ENCODE results near the gene LRRTM4.
"Not testable (repeated sequence)": the region's sequence is repeated elsewhere in the genome, so short reads cannot be mapped to it uniquely, and the experiment has no call there.

Gene LRRTM4

GRCh38 chr2:77108915-77109314 is 413.3 kb downstream of the LRRTM4 start:
- H3K9me3 ChIP-seq (replicated peaks in 1 of 11), result no peaks in the 10 kb centered on the region
- H3K36me3 ChIP-seq, result no peaks in the 10 kb centered on the region
- no peak overlapping the region for H3K27ac ChIP-seq
- no peak overlapping the region for H3K9ac ChIP-seq
- TF ChIP-seq Cebpa-rat (IDR thresholded peaks at IDR 0.05), result no peak
- H3K27me3 ChIP-seq, result no peaks in the 10 kb centered on the region
- H3K4me1 ChIP-seq, result no peaks in the 10 kb centered on the region
- H3K4me3 ChIP-seq, result no peak overlapping the region
- no peak overlapping the region for H3K4me2 ChIP-seq
- H4K20me1 ChIP-seq, result no peaks in the 10 kb centered on the region

DNA sequence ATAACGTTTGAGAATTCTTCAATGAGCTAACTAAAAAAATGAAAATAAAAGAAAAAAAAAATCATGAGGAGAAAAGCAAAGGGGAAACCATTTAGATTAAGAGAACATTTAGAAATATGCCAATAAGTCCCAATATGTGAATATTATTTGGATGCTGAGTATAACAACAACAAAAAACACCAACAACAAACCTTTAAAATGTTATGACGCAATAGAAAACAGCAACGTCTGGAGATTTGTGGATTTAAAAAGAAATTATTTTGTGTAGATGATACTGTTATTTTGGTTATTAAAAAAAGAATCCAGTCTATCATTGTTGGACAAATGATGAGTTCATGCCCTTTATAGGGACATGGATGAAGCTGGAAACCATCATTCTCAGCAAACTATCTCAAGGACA is 417.2 kb downstream of the LRRTM4 start:
- no peak overlapping the region for H3K27ac ChIP-seq
- no peak overlapping the region for H3K4me2 ChIP-seq
- peak in 1 of 11 experiments; percentile 21; a peak in 1 of 22 replicates for TF ChIP-seq Cebpa-rat (IDR thresholded peaks at IDR 0.05)
- no peaks in the 10 kb centered on the region for H3K9me3 ChIP-seq (replicated peaks in 1 of 11)
- no peak overlapping the region for H3K4me3 ChIP-seq
- no peaks in the 10 kb centered on the region for H3K4me1 ChIP-seq
- no peaks in the 10 kb centered on the region for H3K27me3 ChIP-seq
- H3K9ac ChIP-seq, result no peak overlapping the region
- no peaks in the 10 kb centered on the region for H4K20me1 ChIP-seq
- H3K36me3 ChIP-seq, result no peaks in the 10 kb centered on the region

- no peak overlapping the region for H3K4me2 ChIP-seq
- no peak overlapping the region for H3K4me3 ChIP-seq
- no peak for TF ChIP-seq Cebpa-rat (IDR thresholded peaks at IDR 0.05)
- no peaks in the 10 kb centered on the region for H3K9me3 ChIP-seq (replicated peaks in 1 of 11)
- H3K27me3 ChIP-seq, result no peaks in the 10 kb centered on the region
- H3K4me1 ChIP-seq, result no peaks in the 10 kb centered on the region
- no peak overlapping the region for H3K27ac ChIP-seq
- H3K9ac ChIP-seq, result no peak overlapping the region
- no peaks in the 10 kb centered on the region for H3K36me3 ChIP-seq
- no peaks in the 10 kb centered on the region for H4K20me1 ChIP-seq
Observed at GRCh38 chr2:77104554-77104953, 417.6 kb downstream of the LRRTM4 start.

DNA sequence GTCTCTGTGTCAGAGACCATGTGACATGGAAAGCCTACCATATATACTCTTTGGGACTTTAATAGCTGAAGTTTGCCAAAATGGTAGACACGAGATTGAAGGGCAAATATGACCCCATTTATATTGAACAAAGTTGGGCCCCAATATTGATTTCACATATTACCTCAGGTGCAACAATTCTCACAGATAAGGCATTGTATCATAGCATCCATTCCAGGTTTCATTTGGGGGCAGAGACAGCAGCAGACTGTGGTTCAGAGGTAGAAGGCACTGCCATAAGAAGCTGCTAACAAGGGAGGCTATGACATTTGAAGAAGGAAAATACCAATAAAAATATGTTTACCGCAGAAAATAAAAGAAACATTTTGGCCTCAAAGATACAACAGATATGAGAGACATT is 419.2 kb downstream of the LRRTM4 start:
- Histone ChIP-seq H4K20me1 (no peaks in the 10 kb centered on the region), H3K36me3 (no peaks in the 10 kb centered on the region), H3K4me2 (no peak overlapping the region), H3K9ac (no peak overlapping the region), H3K27ac (no peak overlapping the region), H3K27me3 (no peaks in the 10 kb centered on the region), H3K4me1 (no peaks in the 10 kb centered on the region), H3K9me3 (replicated peaks in 1 of 11) (no peaks in the 10 kb centered on the region), H3K4me3 (no peak overlapping the region)
- TF ChIP-seq Cebpa-rat (IDR thresholded peaks at IDR 0.05), result no peak

GRCh38 chr2:77101796-77102452 is 420.3 kb downstream of the LRRTM4 start:
- H3K36me3 ChIP-seq, result no peaks in the 10 kb centered on the region
- TF ChIP-seq Cebpa-rat (IDR thresholded peaks at IDR 0.05), result no peak
- H3K4me3 ChIP-seq, result no peak overlapping the region
- no peaks in the 10 kb centered on the region for H3K4me1 ChIP-seq
- no peak overlapping the region for H3K9ac ChIP-seq
- H3K4me2 ChIP-seq, result no peak overlapping the region
- H4K20me1 ChIP-seq, result no peaks in the 10 kb centered on the region
- no peaks in the 10 kb centered on the region for H3K27me3 ChIP-seq
- H3K27ac ChIP-seq, result no peak overlapping the region
- no peaks in the 10 kb centered on the region for H3K9me3 ChIP-seq (replicated peaks in 1 of 11)

- no peaks in the 10 kb centered on the region for H3K36me3 ChIP-seq
- no peak overlapping the region for H3K4me2 ChIP-seq
- no peaks in the 10 kb centered on the region for H3K9me3 ChIP-seq (replicated peaks in 1 of 11)
- no peak overlapping the region for H3K4me3 ChIP-seq
- no peak overlapping the region for H3K27ac ChIP-seq
- no peaks in the 10 kb centered on the region for H3K4me1 ChIP-seq
- no peaks in the 10 kb centered on the region for H4K20me1 ChIP-seq
- no peak overlapping the region for H3K9ac ChIP-seq
- no peak for TF ChIP-seq Cebpa-rat (IDR thresholded peaks at IDR 0.05)
- H3K27me3 ChIP-seq, result no peaks in the 10 kb centered on the region
Observed at GRCh38 chr2:77099961-77100360, 422.2 kb downstream of the LRRTM4 start.

GRCh38 chr2:77095525-77095924 is 426.7 kb downstream of the LRRTM4 start:
- not testable (repeated sequence) for H3K27ac ChIP-seq; H4K20me1 ChIP-seq; H3K4me3 ChIP-seq; H3K9ac ChIP-seq; H3K36me3 ChIP-seq; H3K4me1 ChIP-seq; H3K9me3 ChIP-seq (replicated peaks in 1 of 11); H3K4me2 ChIP-seq; H3K27me3 ChIP-seq

DNA sequence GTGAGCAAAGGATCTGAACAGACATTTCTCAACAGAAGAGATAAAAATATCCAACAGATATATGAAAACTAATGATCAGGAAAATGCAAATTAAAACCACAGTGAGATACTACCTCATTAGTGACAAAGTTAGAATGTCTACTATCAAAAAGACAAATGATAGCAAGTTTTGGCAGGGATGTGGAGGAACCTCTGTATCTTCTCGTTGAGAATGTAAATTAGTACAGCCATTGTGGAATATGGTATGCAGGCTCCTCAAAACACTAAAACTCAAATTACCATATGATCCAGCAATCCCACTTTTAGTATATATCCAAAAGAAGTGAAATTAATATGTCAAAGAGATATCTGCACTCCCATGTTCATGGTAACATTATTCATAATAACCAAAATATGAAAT is 427.1 kb downstream of the LRRTM4 start:
- Histone ChIP-seq H3K36me3 (no peaks in the 10 kb centered on the region), H3K9me3 (replicated peaks in 1 of 11) (no peaks in the 10 kb centered on the region), H3K4me1 (no peaks in the 10 kb centered on the region), H3K4me2 (no peak overlapping the region), H4K20me1 (no peaks in the 10 kb centered on the region), H3K27me3 (no peaks in the 10 kb centered on the region), H3K4me3 (no peak overlapping the region), H3K9ac (no peak overlapping the region), H3K27ac (no peak overlapping the region)
- no peak for TF ChIP-seq Cebpa-rat (IDR thresholded peaks at IDR 0.05)

DNA sequence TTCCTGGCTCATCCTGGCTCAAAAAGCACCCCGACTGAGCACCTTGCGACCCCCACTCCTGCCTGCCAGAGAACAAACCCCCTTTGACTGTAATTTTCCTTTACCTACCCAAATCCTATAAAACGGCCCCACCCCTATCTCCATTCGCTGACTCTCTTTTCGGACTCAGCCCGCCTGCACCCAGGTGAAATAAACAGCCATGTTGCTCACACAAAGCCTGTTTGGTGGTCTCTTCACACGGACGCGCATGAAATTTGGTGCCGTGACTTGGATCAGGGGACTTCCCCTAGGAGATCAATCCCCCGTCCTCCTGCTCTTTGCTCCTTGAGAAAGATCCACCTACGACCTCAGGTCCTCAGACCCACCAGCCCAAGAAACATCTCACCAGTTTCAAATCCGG is 433.8 kb downstream of the LRRTM4 start:
- not testable (repeated sequence) for H3K36me3 ChIP-seq; H3K4me3 ChIP-seq; H3K9ac ChIP-seq; H3K27ac ChIP-seq; H3K4me2 ChIP-seq; H4K20me1 ChIP-seq; H3K27me3 ChIP-seq; H3K4me1 ChIP-seq; H3K9me3 ChIP-seq (replicated peaks in 1 of 11)

DNA sequence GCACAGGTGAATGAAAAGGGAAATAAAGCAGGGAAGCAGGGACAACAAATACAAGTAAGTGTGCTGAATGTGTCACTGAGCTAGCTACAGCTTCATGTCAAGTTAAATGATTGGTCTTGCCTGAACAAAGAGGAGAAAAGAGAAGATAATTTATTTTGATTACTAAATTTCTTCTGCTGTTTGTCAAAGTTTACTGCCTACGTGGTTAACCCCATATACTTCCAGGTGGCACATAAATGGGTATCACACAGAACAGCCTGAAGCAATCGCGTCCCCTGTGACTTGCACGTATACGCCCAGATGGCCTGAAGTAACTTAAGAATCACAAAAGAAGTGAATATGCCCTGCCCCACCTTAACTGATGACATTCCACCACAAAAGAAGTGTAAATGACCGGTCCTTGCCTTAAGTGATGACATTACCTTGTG is 434.2 kb downstream of the LRRTM4 start:
- no peaks in the 10 kb centered on the region for H3K36me3 ChIP-seq
- H3K9me3 ChIP-seq (replicated peaks in 1 of 11), result no peaks in the 10 kb centered on the region
- no peaks in the 10 kb centered on the region for H3K27me3 ChIP-seq
- TF ChIP-seq Cebpa-rat (IDR thresholded peaks at IDR 0.05), result no peak
- H4K20me1 ChIP-seq, result no peaks in the 10 kb centered on the region
- no peaks in the 10 kb centered on the region for H3K4me1 ChIP-seq
- no peak overlapping the region for H3K4me3 ChIP-seq
- no peak overlapping the region for H3K4me2 ChIP-seq
- no peak overlapping the region for H3K9ac ChIP-seq
- H3K27ac ChIP-seq, result no peak overlapping the region
